Body of pancreas (tissue), 4 donors: ENCODE measurements around the gene ASNSD1.

Source experiments
- POLR2A ChIP-seq, 3 donors: fragments of 450-650 bp; IDR thresholded peaks; one replicate each; pipeline ENCODE4 v1.6.1; 2016; ENCODE audit warnings: antibody characterized with exemption in 3 of 3, mild to moderate bottlenecking in 2 of 3
- TF ChIP-seq, protein P1 (sequence below), 7 experiments: fragments of 450-650 bp in 4 of 7; fragments of 200-600 bp in 3 of 7; sonication (generic) in 3 of 7; IDR thresholded peaks; one replicate each; pipeline ENCODE4 v1.5.1; 2016 to 2019; ENCODE audit warnings: antibody characterized with exemption in 7 of 7

GRCh38 chr2:189613650-189614420, 47.4 kb upstream of the ASNSD1 start:
- no peak for TF ChIP-seq POLR2A (IDR thresholded peaks at IDR 0.05)
- TF ChIP-seq, protein P1, sequence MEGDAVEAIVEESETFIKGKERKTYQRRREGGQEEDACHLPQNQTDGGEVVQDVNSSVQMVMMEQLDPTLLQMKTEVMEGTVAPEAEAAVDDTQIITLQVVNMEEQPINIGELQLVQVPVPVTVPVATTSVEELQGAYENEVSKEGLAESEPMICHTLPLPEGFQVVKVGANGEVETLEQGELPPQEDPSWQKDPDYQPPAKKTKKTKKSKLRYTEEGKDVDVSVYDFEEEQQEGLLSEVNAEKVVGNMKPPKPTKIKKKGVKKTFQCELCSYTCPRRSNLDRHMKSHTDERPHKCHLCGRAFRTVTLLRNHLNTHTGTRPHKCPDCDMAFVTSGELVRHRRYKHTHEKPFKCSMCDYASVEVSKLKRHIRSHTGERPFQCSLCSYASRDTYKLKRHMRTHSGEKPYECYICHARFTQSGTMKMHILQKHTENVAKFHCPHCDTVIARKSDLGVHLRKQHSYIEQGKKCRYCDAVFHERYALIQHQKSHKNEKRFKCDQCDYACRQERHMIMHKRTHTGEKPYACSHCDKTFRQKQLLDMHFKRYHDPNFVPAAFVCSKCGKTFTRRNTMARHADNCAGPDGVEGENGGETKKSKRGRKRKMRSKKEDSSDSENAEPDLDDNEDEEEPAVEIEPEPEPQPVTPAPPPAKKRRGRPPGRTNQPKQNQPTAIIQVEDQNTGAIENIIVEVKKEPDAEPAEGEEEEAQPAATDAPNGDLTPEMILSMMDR (IDR thresholded peaks at IDR 0.05): no peak
